Adipocyte (in vitro differentiated cells): ENCODE measurements around the gene MED12L.

Experiments used
- DNase-seq: peaks from one replicate; pipeline ENCODE4 v3.0.0-alpha.2; 2015; ENCODE audit warnings: low read depth
- H3K27me3 ChIP-seq: replicated peaks from 2 replicates; pipeline ENCODE4 v1.7.0; 2013; ENCODE audit warnings: mild to moderate bottlenecking, low read length, moderate library complexity; ENCODE audit not compliant: control insufficient read depth, insufficient read depth
- H3K36me3 ChIP-seq: 2 replicates; pipeline ENCODE4 v1.7.0; 2013; ENCODE audit warnings: low read length, mild to moderate bottlenecking, moderate library complexity; ENCODE audit not compliant: control insufficient read depth, insufficient read depth, severe bottlenecking
- H3K4me1 ChIP-seq: 2 replicates; pipeline ENCODE4 v1.7.0; 2013; ENCODE audit warnings: mild to moderate bottlenecking, low read length, moderate library complexity; ENCODE audit not compliant: control insufficient read depth, insufficient read depth
- H3K4me3 ChIP-seq: 2 replicates; pipeline ENCODE4 v1.7.0; 2013; ENCODE audit warnings: mild to moderate bottlenecking, low read length, moderate library complexity
- H3K9ac ChIP-seq: 2 replicates; pipeline ENCODE4 v1.7.0; 2013; ENCODE audit warnings: mild to moderate bottlenecking, low read length, moderate library complexity
- H3K9me3 ChIP-seq: 2 replicates; pipeline ENCODE4 v1.7.0; 2013; ENCODE audit warnings: mild to moderate bottlenecking, low read length, moderate library complexity; ENCODE audit not compliant: control insufficient read depth

Gene MED12L

GRCh38 chr3:151204530-151205402 is 119.3 kb downstream of the MED12L start:
- Histone ChIP-seq H3K4me1 (peaks cover 12% of the 10 kb centered on the region), H3K9ac (no peak overlapping the region), H3K27me3 (no peaks in the 10 kb centered on the region), H3K9me3 (no peaks in the 10 kb centered on the region), H3K36me3 (no peaks in the 10 kb centered on the region), H3K4me3 (no peak overlapping the region)
- no peak for DNase-seq

GRCh38 chr3:151205482-151205881 is 120.0 kb downstream of the MED12L start:
- Histone ChIP-seq H3K27me3 (no peaks in the 10 kb centered on the region), H3K4me1 (peaks cover 14% of the 10 kb centered on the region), H3K36me3 (no peaks in the 10 kb centered on the region), H3K4me3 (no peak overlapping the region), H3K9ac (no peak overlapping the region), H3K9me3 (no peaks in the 10 kb centered on the region)
- DNase-seq = no peak

- no peaks in the 10 kb centered on the region for H3K36me3 ChIP-seq
- H3K27me3 ChIP-seq = no peaks in the 10 kb centered on the region
- H3K4me1 ChIP-seq = peaks cover 21% of the 10 kb centered on the region
- no peak for DNase-seq
- no peaks in the 10 kb centered on the region for H3K9me3 ChIP-seq
- H3K4me3 ChIP-seq = no peak overlapping the region
- H3K9ac ChIP-seq = no peak overlapping the region
These were observed 120.7 kb downstream of the MED12L start for GRCh38 chr3:151206201-151206600.

GRCh38 chr3:151209654-151210053 is 124.2 kb downstream of the MED12L start:
- Histone ChIP-seq H3K9ac (no peak overlapping the region), H3K27me3 (no peaks in the 10 kb centered on the region), H3K36me3 (no peaks in the 10 kb centered on the region), H3K9me3 (no peaks in the 10 kb centered on the region), H3K4me1 (peaks cover 26% of the 10 kb centered on the region), H3K4me3 (no peak overlapping the region)
- no peak for DNase-seq

- no peak for DNase-seq
- Histone ChIP-seq H3K27me3 (no peaks in the 10 kb centered on the region), H3K9me3 (no peaks in the 10 kb centered on the region), H3K4me3 (no peak overlapping the region), H3K9ac (no peak overlapping the region), H3K36me3 (no peaks in the 10 kb centered on the region), H3K4me1 (peaks cover 31% of the 10 kb centered on the region)
These were observed 125.4 kb downstream of the MED12L start for GRCh38 chr3:151210676-151211381.

- H3K4me3 ChIP-seq = no peak overlapping the region
- H3K9ac ChIP-seq = no peak overlapping the region
- no peak for DNase-seq
- no peaks in the 10 kb centered on the region for H3K9me3 ChIP-seq
- H3K36me3 ChIP-seq = no peaks in the 10 kb centered on the region
- H3K4me1 ChIP-seq = peaks cover 42% of the 10 kb centered on the region
- H3K27me3 ChIP-seq = no peaks in the 10 kb centered on the region
These were observed 127.7 kb downstream of the MED12L start for GRCh38 chr3:151213151-151213550.

- Histone ChIP-seq H3K9me3 (no peaks in the 10 kb centered on the region), H3K36me3 (no peaks in the 10 kb centered on the region), H3K4me1 (peaks cover 49% of the 10 kb centered on the region), H3K27me3 (no peaks in the 10 kb centered on the region), H3K4me3 (no peak overlapping the region), H3K9ac (no peak overlapping the region)
- no peak for DNase-seq
These were observed 128.4 kb downstream of the MED12L start for GRCh38 chr3:151213881-151214280.

- no peaks in the 10 kb centered on the region for H3K27me3 ChIP-seq
- no peak overlapping the region for H3K9ac ChIP-seq
- H3K4me3 ChIP-seq = no peak overlapping the region
- H3K36me3 ChIP-seq = no peaks in the 10 kb centered on the region
- H3K4me1 ChIP-seq = peaks cover 54% of the 10 kb centered on the region
- DNase-seq = no peak
- H3K9me3 ChIP-seq = no peaks in the 10 kb centered on the region
These were observed 129.0 kb downstream of the MED12L start for GRCh38 chr3:151214459-151214858.

- Histone ChIP-seq H3K4me3 (peak overlapping the region; percentile 42), H3K4me1 (peaks cover 45% of the 10 kb centered on the region), H3K36me3 (no peaks in the 10 kb centered on the region), H3K27me3 (no peaks in the 10 kb centered on the region), H3K9me3 (no peaks in the 10 kb centered on the region), H3K9ac (peak overlapping the region; percentile 11)
- no peak for DNase-seq
These were observed 131.5 kb downstream of the MED12L start for GRCh38 chr3:151216641-151217607.

GRCh38 chr3:151218136-151218535 is 132.7 kb downstream of the MED12L start:
- no peak overlapping the region for H3K9ac ChIP-seq
- no peaks in the 10 kb centered on the region for H3K27me3 ChIP-seq
- no peak for DNase-seq
- H3K4me3 ChIP-seq = no peak overlapping the region
- H3K36me3 ChIP-seq = no peaks in the 10 kb centered on the region
- H3K4me1 ChIP-seq = peaks cover 45% of the 10 kb centered on the region
- no peaks in the 10 kb centered on the region for H3K9me3 ChIP-seq

- Histone ChIP-seq H3K27me3 (no peaks in the 10 kb centered on the region), H3K9ac (no peak overlapping the region), H3K4me3 (no peak overlapping the region), H3K9me3 (no peaks in the 10 kb centered on the region), H3K4me1 (peaks cover 43% of the 10 kb centered on the region), H3K36me3 (no peaks in the 10 kb centered on the region)
- peak; percentile 36 for DNase-seq
These were observed 133.6 kb downstream of the MED12L start for GRCh38 chr3:151219056-151219455.
